Adrenal gland (tissue), 12 donors: Measurements from ENCODE around the gene ROS1. TPM values are rescaled to one million over a fixed set of nuclear protein-coding genes. Genes with fewer than 3 reads are reported as not detected.

ENCODE experiments used
- DNase-seq, 7 donors: peaks; one replicate each; pipeline ENCODE4 v3.0.0-alpha.2; 2019 to 2020
- H3K27ac ChIP-seq, 5 donors: fragments of 200-600 bp; sonication (generic) in 4 of 5; 1 replicate in 3 of 5; 2 replicates in 2 of 5; pipeline versions ENCODE4 v1.5.1 to v1.8.0; 2016 to 2020; ENCODE audit warnings: mild to moderate bottlenecking in 1 of 5
- H3K27me3 ChIP-seq: fragments of 200-600 bp; 2 replicates; pipeline ENCODE4 v1.8.0; 2021
- H3K36me3 ChIP-seq, 2 donors: fragments of 200-600 bp; replicated peaks in 1 of 2; 1 replicate in 1 of 2; 2 replicates in 1 of 2; pipeline versions ENCODE4 v1.5.1 to v1.8.0; 2018 to 2022
- H3K4me1 ChIP-seq, 2 donors: fragments of 200-600 bp; replicated peaks in 1 of 2; 1 replicate in 1 of 2; 2 replicates in 1 of 2; pipeline versions ENCODE4 v1.5.1 to v1.8.0; 2018 to 2021
- H3K4me3 ChIP-seq, 4 donors: fragments of 200-600 bp; sonication (generic) in 3 of 4; one replicate each; pipeline ENCODE4 v1.5.1; 2016 to 2018
- H3K9me3 ChIP-seq, 3 donors: fragments of 200-600 bp; sonication (generic) in 1 of 3; replicated peaks in 1 of 3; 1 replicate in 2 of 3; 2 replicates in 1 of 3; pipeline versions ENCODE4 v1.5.1 to v1.8.0; 2016 to 2021
- CTCF ChIP-seq, 6 experiments: fragments of 450-650 bp in 4 of 6; fragments of 200-600 bp in 2 of 6; sonication (generic) in 1 of 6; IDR thresholded peaks; 1 replicate in 5 of 6; 2 replicates in 1 of 6; pipeline versions ENCODE4 v1.5.1 to v1.8.0; 2016 to 2021; ENCODE audit warnings: antibody characterized with exemption in 6 of 6, mild to moderate bottlenecking in 2 of 6, moderate library complexity in 1 of 6
- POLR2A ChIP-seq, 2 donors: fragments of 450-650 bp; IDR thresholded peaks; one replicate each; pipeline ENCODE4 v1.6.1; 2017; ENCODE audit warnings: antibody characterized with exemption in 2 of 2, mild to moderate bottlenecking in 2 of 2, moderate library complexity in 1 of 2
- WGBS, 4 donors: extraction: QIAGEN DNeasy Blood & Tissue Kit in 2 of 4; methylation state at CpG; one replicate each; pipeline versions ENCODE4 v1.1.5 to v1.1.7; 2013 to 2017; 5-methylcytosine and 5-hydroxymethylcytosine counted together
- intact Hi-C, 2 donors: fragments of 100-400 bp; cut with DNase I; formaldehyde crosslinking; loops; one replicate each; pipeline versions ENCODE4 v1.14.1 to v1.15.0; 2022 to 2023
- polyA plus RNA-seq, 3 donors: library from polyadenylated mRNA; stranded (reverse); fragments of 200-250 nt in 2 of 3; fragments of 350-450 nt in 1 of 3; fragmentation: Illumina TruSeq in 1 of 3; extraction: RNeasy Lipid Tissue Mini Kit (QIAGEN cat#74804) in 1 of 3; gene quantifications; one replicate each; pipeline ENCODE4 v1.2.3, GENCODE V29; 2013 to 2014
- total RNA-seq, 9 donors: library from RNA; depleted of rRNA in 4 of 9; stranded (reverse); fragments of >200 nt in 4 of 9; fragments of 120-200 nt in 1 of 9; fragmentation: NEBNext Ultra II Directional in 1 of 9; extraction: Animal tissue kit (Norgen Biotek cat#: 25700) in 1 of 9; gene quantifications; one replicate each; pipeline versions ENCODE4 v1.1.0 to v1.2.4, GENCODE V29; 2013 to 2023
- donor health status: healthy with polysubstance abuse.
- donor health status: Bipolar disorder and iron deficiency.
- donor health status: DM: yes; HTN: yes; CAD: no.
- donor health status: DM: no; HTN: no; CAD: no.
- donor health status: DM: no; HTN: no; CAD: no.
- donor health status: DM: yes; HTN: yes; CAD: no.

ROS1 gene
- total and polyA plus RNA-seq, 12 donors = under 0.01 to 0.11 (median 0.08) TPM; not detected in 9

DNA sequence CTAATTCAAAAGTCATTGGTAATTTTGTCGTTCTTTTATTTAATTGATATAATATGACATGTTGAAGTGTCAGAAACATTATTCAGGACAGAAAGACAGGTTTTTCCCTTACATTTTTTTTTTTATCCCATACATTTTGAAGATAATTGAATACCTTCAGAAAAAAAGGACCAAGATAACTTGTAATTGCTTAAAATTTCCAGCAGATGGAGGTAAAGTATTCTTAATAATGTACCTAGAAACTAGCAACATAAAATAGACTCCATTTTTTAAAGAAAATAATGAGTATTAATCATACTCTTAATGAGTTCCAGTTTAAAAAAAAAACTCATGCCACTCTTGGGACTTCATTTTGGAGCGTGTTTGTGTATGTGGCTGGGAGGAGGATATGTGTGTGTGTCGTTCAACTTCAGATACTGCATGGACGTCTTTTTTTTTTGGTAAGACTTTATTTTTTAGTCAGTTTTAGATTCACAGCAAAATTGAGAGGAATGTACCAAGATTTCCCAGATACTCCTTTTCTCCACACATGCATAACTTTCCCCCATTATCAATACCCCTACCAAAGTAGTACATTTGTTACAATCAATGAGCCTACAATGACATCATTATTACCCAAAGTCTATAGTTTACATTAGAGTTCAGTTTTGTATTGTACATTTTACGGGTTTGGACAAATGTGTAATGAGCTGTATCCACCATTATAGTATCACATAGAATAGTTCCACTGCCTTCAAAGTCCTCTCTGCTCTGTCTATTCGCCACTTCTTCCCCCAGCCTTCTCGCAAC, 79.4 kb downstream of the ROS1 start:
- 40 to 50% (median 43%) methylated on average over 7 of the region's 7 CpGs for WGBS, 4 donors
- intact Hi-C loops = loop anchor here in 1 of 2 donors (5.0 kb wide), 1 partner anchor 261 kb away; no protein-coding TSS in a partner anchor
- Histone ChIP-seq H3K36me3 (no peaks in the 10 kb centered on the region), H3K4me3 (peak overlapping the region in 1 of 4 donors; percentile 29), H3K9me3 (no peaks in the 10 kb centered on the region), H3K4me1 (no peaks in the 10 kb centered on the region), H3K27me3 (no peaks in the 10 kb centered on the region), H3K27ac (no peak overlapping the region)
- peak in 5 of 6 experiments; percentile 31 to 59 (median 51) for TF ChIP-seq CTCF (IDR thresholded peaks at IDR 0.05)
- TF ChIP-seq POLR2A (IDR thresholded peaks at IDR 0.05) = no peak
- DNase-seq = no peak

DNA sequence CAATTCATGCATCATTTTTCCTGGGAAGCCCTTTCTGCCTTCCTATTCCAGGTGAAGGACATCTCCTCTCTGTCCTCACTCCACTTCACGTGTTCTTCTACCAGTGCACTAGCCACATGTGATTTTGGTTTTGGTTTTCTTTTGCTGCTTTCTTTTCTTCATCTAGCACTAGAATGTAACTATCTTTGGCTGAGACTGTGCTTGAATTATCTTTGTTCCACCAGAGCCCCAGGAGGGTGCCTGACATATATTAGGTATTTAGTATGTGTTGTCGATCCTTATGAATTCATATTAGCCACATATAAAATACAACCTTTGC, 80.5 kb downstream of the ROS1 start:
- intact Hi-C loops = loop anchor here in 1 of 2 donors (5.0 kb wide), 1 partner anchor 262 kb away; no protein-coding TSS in a partner anchor

GRCh38 chr6:117344444-117345291, 81.1 kb downstream of the ROS1 start:
- 66 to 80% (median 72%) methylated on average over 12 of the region's 12 CpGs for WGBS, 4 donors
- no peak for TF ChIP-seq CTCF (IDR thresholded peaks at IDR 0.05)
- no peak for TF ChIP-seq POLR2A (IDR thresholded peaks at IDR 0.05)
- no peaks in the 10 kb centered on the region for H3K27me3 ChIP-seq
- H3K36me3 ChIP-seq = no peaks in the 10 kb centered on the region
- no peak overlapping the region for H3K4me3 ChIP-seq
- H3K9me3 ChIP-seq = no peaks in the 10 kb centered on the region
- H3K27ac ChIP-seq = no peak overlapping the region
- peak in 2 of 7 donors; percentile 7 to 8 for DNase-seq
- H3K4me1 ChIP-seq = no peaks in the 10 kb centered on the region
- intact Hi-C loops = loop anchor here in 1 of 2 donors (5.0 kb wide), 1 partner anchor 263 kb away; no protein-coding TSS in a partner anchor

More for the DNA sequence above, 80.5 kb downstream of the ROS1 start:
- Histone ChIP-seq H3K27ac (no peak overlapping the region), H3K27me3 (no peaks in the 10 kb centered on the region), H3K4me1 (no peaks in the 10 kb centered on the region), H3K9me3 (no peaks in the 10 kb centered on the region), H3K4me3 (no peak overlapping the region), H3K36me3 (no peaks in the 10 kb centered on the region)
- TF ChIP-seq CTCF (IDR thresholded peaks at IDR 0.05) = no peak
- no peak for TF ChIP-seq POLR2A (IDR thresholded peaks at IDR 0.05)
- 68 to 85% (median 77%) methylated on average over 2 of the region's 2 CpGs for WGBS, 4 donors
- DNase-seq = no peak

DNA sequence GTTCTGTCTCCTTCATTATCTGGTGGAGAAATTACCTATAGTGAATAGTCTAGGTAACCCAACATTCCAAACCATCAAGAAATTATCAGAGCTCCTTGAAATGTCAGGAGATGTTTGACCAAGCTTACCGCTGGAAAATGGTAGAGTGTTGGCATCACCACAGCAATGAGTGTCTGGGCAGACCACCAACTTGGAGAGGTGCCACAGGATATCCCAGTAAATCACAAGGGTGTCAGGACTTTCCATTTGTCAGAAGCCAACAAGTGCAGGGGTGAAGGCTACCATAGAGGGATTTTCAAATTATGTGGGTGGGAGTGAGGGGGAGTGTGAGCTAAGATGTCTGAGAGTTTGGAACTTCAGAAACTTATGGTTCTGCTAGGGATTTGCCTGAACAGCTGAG, 87.2 kb downstream of the ROS1 start:
- H3K4me3 ChIP-seq = no peak overlapping the region
- intact Hi-C loops = no loop called here
- no peaks in the 10 kb centered on the region for H3K36me3 ChIP-seq
- 24 to 38% (median 34%) methylated on average over 1 of the region's 1 CpG for WGBS, 4 donors
- H3K27me3 ChIP-seq = no peaks in the 10 kb centered on the region
- DNase-seq = peak in 2 of 7 donors; percentile 12 to 23
- no peaks in the 10 kb centered on the region for H3K4me1 ChIP-seq
- no peak for TF ChIP-seq CTCF (IDR thresholded peaks at IDR 0.05)
- no peak for TF ChIP-seq POLR2A (IDR thresholded peaks at IDR 0.05)
- H3K9me3 ChIP-seq = no peaks in the 10 kb centered on the region
- no peak overlapping the region for H3K27ac ChIP-seq
